Mesodermal cell (in vitro differentiated cells): ENCODE measurements around the gene CADM1.

Source experiments
- H3K27ac ChIP-seq: 2 replicates; pipeline ENCODE4 v1.7.0; 2013; ENCODE audit warnings: mild to moderate bottlenecking, low read depth, low read length, moderate library complexity; ENCODE audit not compliant: severe bottlenecking
- H3K36me3 ChIP-seq: 2 replicates; pipeline ENCODE4 v1.7.1; 2013; ENCODE audit warnings: mild to moderate bottlenecking, low read length, moderate library complexity; ENCODE audit not compliant: control insufficient read depth, insufficient read depth
- H3K4me1 ChIP-seq: one replicate; pipeline ENCODE4 v1.7.1; 2013; ENCODE audit warnings: mild to moderate bottlenecking, low read length; ENCODE audit not compliant: insufficient read depth, control insufficient read depth, poor library complexity, severe bottlenecking
- H3K4me3 ChIP-seq: 2 replicates; pipeline ENCODE4 v1.7.0; 2013; ENCODE audit warnings: low read length, control low read depth, mild to moderate bottlenecking; ENCODE audit not compliant: insufficient read depth, poor library complexity, severe bottlenecking; ENCODE audit errors: extremely low read depth
- H3K9me3 ChIP-seq: 2 replicates; pipeline ENCODE4 v1.7.1; 2013; ENCODE audit warnings: mild to moderate bottlenecking, low read length, moderate library complexity; ENCODE audit not compliant: control insufficient read depth
- WGBS, 2 experiments: methylation state at CpG; one replicate each; pipeline ENCODE4 v1.1.5; 2013; ENCODE audit warnings: missing lambda C conversion rate in 2 of 2; ENCODE audit not compliant: insufficient coverage in 2 of 2; 5-methylcytosine and 5-hydroxymethylcytosine counted together

CADM1 gene

DNA sequence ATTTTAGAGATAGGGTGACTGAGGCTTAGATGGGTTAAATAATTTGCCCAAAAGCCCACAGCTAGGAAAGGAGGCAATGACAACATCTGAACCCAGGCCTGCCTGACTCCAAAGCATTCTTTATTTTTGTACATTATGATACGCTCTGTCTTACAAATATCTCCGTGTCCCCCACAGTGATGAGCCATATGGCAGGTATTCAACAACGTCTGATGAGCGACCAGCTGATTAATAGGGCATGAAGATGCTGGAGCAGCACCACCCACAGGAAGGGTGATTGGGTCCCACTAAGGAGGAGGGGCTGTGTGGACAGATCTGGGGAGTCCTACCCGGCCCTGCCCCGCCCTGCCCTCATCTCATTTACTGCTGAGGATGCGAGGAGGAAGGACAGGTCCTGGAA, 380.6 kb downstream of the CADM1 start:
- WGBS, 2 experiments: 89 to 91% methylated on average over 3 to 7 of the region's 7 CpGs
- Histone ChIP-seq H3K27ac (no peak overlapping the region), H3K9me3 (no peaks in the 10 kb centered on the region)

DNA sequence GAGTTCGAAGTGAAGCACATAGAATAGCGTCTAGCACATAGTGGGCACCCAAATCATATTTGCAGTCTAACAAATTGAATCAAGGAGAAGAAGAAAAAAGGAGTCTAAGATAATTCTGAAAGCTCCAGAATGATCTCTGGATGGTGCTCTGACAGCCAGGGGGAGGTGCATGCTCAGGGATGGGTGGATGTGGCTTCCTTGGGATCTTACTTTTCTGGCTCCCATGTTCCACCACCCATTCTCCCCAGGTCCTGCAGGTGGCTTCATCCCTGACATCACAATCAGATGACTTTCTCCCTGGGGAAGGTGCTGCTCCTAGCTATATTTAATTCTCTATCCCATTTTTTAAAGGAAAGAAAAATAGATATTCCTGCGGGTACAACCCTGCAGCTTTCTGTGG, 381.9 kb downstream of the CADM1 start:
- H3K27ac ChIP-seq: no peak overlapping the region
- peaks cover 9% of the 10 kb centered on the region for H3K4me1 ChIP-seq
- no peaks in the 10 kb centered on the region for H3K9me3 ChIP-seq
- H3K4me3 ChIP-seq: no peak overlapping the region
- WGBS, 2 experiments: 87 to 90% methylated on average over 2 to 3 of the region's 3 CpGs
- H3K36me3 ChIP-seq: no peaks in the 10 kb centered on the region

More for the DNA sequence above, 380.6 kb downstream of the CADM1 start:
- Histone ChIP-seq H3K4me1 (peaks cover 9% of the 10 kb centered on the region), H3K36me3 (no peaks in the 10 kb centered on the region), H3K4me3 (no peak overlapping the region)
